ENCODE results near the gene HOTAIR. TPM values are rescaled to one million over a fixed set of nuclear protein-coding genes. Genes with fewer than 3 reads are reported as not detected.

The HOTAIR gene
- polyA plus RNA-seq, 1 experiment, result 11.4 TPM

GRCh38 chr12:53998900-53999236, 24.1 kb upstream of the HOTAIR start:
- ChIA-PET POLR2A (no interaction called here), CTCF (interaction anchor here (1.4 to 16.8 kb wide), 7 partner anchors 12 to 230 kb away, joined by 3 to 213 read pairs (median 23); partner anchors contain the start of genes HOXC10 and SMUG1)
- H3K36me3 ChIP-seq (ENCODE audit: control insufficient read depth, insufficient read depth, low read length), result no peaks in the 10 kb centered on the region
- TF ChIP-seq CTCF (IDR thresholded peaks at IDR 0.05; ENCODE audit: insufficient read depth, low read depth, low read length), result no peak
- H3K4me3 ChIP-seq (ENCODE audit: low read depth, low read length), result peak overlapping the region; percentile 73
- DNase-seq (ENCODE audit: low read depth), result no peak
- peaks cover 2% of the 10 kb centered on the region; the same call in 1 of the 2 replicates for H3K27me3 ChIP-seq (ENCODE audit: control insufficient read depth, insufficient read depth, low read length)

GRCh38 chr12:53998110-53998899, 23.6 kb upstream of the HOTAIR start:
- DNase-seq (ENCODE audit: low read depth), result no peak
- Histone ChIP-seq H3K36me3 (ENCODE audit: control insufficient read depth, insufficient read depth, low read length) (no peaks in the 10 kb centered on the region), H3K4me3 (ENCODE audit: low read depth, low read length) (no peak overlapping the region), H3K27me3 (ENCODE audit: control insufficient read depth, insufficient read depth, low read length) (peaks cover 4% of the 10 kb centered on the region)
- TF ChIP-seq CTCF (IDR thresholded peaks at IDR 0.05; ENCODE audit: insufficient read depth, low read depth, low read length), result no peak
- CTCF ChIA-PET, result interaction anchor here (1.0 to 16.8 kb wide), 7 partner anchors 7 to 217 kb away, joined by 3 to 213 read pairs (median 23); partner anchors contain the start of genes HOXC10 and SMUG1
- POLR2A ChIA-PET, result interaction anchor here (0.6 kb wide), 1 partner anchor 25 kb away, joined by 4 read pairs; the partner anchor contains the start of gene HOXC11

- ChIA-PET POLR2A (interaction anchor here (0.6 kb wide), 1 partner anchor 24 kb away, joined by 4 read pairs; the partner anchor contains the start of gene HOXC11), CTCF (interaction anchor here (1.0 to 16.8 kb wide), 4 partner anchors 8 to 211 kb away, joined by 4 to 213 read pairs (median 140); partner anchors contain the start of gene HOXC10)
- no peaks in the 10 kb centered on the region for H3K36me3 ChIP-seq (ENCODE audit: control insufficient read depth, insufficient read depth, low read length)
Measured at GRCh38 chr12:53997204-53998109, 22.7 kb upstream of the HOTAIR start.

GRCh38 chr12:53996240-53997203, 21.8 kb upstream of the HOTAIR start:
- ChIA-PET CTCF (interaction anchor here (6.3 kb wide), 1 partner anchor 10 kb away, joined by 81 read pairs; the partner anchor contains the start of gene HOXC10), POLR2A (no interaction called here)
- H3K27me3 ChIP-seq (ENCODE audit: control insufficient read depth, insufficient read depth, low read length), result peaks cover 7% of the 10 kb centered on the region
- DNase-seq (ENCODE audit: low read depth), result no peak
- no peak for TF ChIP-seq CTCF (IDR thresholded peaks at IDR 0.05; ENCODE audit: insufficient read depth, low read depth, low read length)
- no peaks in the 10 kb centered on the region for H3K36me3 ChIP-seq (ENCODE audit: control insufficient read depth, insufficient read depth, low read length)
- H3K4me3 ChIP-seq (ENCODE audit: low read depth, low read length), result no peak overlapping the region

More at GRCh38 chr12:53997204-53998109, 22.7 kb upstream of the HOTAIR start:
- no peak for TF ChIP-seq CTCF (IDR thresholded peaks at IDR 0.05; ENCODE audit: insufficient read depth, low read depth, low read length)
- DNase-seq (ENCODE audit: low read depth), result no peak
- Histone ChIP-seq H3K4me3 (ENCODE audit: low read depth, low read length) (no peak overlapping the region), H3K27me3 (ENCODE audit: control insufficient read depth, insufficient read depth, low read length) (peaks cover 5% of the 10 kb centered on the region)

Data from BJ (cell line).